HCT116 (cell line): ENCODE results near the gene TEX29. TPM values are rescaled to one million over a fixed set of nuclear protein-coding genes. Genes with fewer than 3 reads are reported as not detected.

Source experiments
- ATAC-seq: fragments of 200-7000 bp; cut with Tn5 transposase; 2 replicates; pipeline ENCODE4 v1.9.1; 2020; ENCODE audit warnings: mild to moderate bottlenecking, moderate library complexity
- BruUV-seq: library from RNA; stranded (reverse); fragments of 400-500 nt; replicated peaks from 2 replicates; lab custom pipeline; 2021; lab: Mats Ljungman, UMichigan
- CTCF ChIA-PET: fragments of 300-600 bp; sonication (Branson Sonifier 250); formaldehyde crosslinking; loops from one replicate; lab custom pipeline; 2021; ENCODE audit warnings: antibody characterized with exemption; lab: Charles Lee
- POLR2A ChIA-PET: fragments of 300-600, 350-600 bp; sonication (Branson Sonifier 250); formaldehyde crosslinking; loops from one replicate; lab custom pipeline; 2021; ENCODE audit warnings: antibody characterized with exemption; lab: Charles Lee
- RAD21 ChIA-PET, 2 experiments: fragments of 300-600 bp; sonication (Branson Sonifier 250); formaldehyde crosslinking; loops; one replicate each; lab custom pipeline; 2023; ENCODE audit warnings: low total read pairs in 2 of 2; ENCODE audit not compliant: uncharacterized antibody in 2 of 2, unreplicated experiment in 2 of 2, low non-redundant PET in 1 of 2; lab: Charles Lee
- DNase-seq: peaks from one replicate; pipeline ENCODE4 v3.0.0-alpha.2; 2010; ENCODE audit warnings: low read depth, low spot score
- H2AFZ ChIP-seq: fragments of 200-600 bp; shearing (Covaris generic), sonication (generic); 2 replicates; pipeline ENCODE4 v1.6.1; 2017; ENCODE audit warnings: low read depth, mixed run types, mixed read lengths, antibody characterized with exemption, low read length; ENCODE audit not compliant: poor library complexity, severe bottlenecking
- H3K27ac ChIP-seq: 2 replicates; pipeline ENCODE4 v1.5.1; 2012; ENCODE audit warnings: low read depth, low read length
- H3K27me3 ChIP-seq: fragments of 200-600 bp; sonication (generic); 2 replicates; pipeline ENCODE4 v1.6.1; 2016; ENCODE audit warnings: mixed run types, low read length, mixed read lengths; ENCODE audit not compliant: insufficient read depth
- H3K36me3 ChIP-seq, 2 experiments: fragments of 200-500 bp in 1 of 2; fragments of 200-600 bp in 1 of 2; sonication (Bioruptor generic) in 1 of 2; sonication (generic) in 1 of 2; 2 replicates each; pipeline versions ENCODE4 v1.5.1 to v1.6.1; 2014 to 2016; ENCODE audit warnings: low read length in 2 of 2, inconsistent platforms in 1 of 2, mixed read lengths in 1 of 2, mixed run types in 1 of 2; ENCODE audit not compliant: insufficient read depth in 2 of 2, control insufficient read depth in 1 of 2
- H3K4me1 ChIP-seq, 2 experiments: fragments of 200-600 bp in 1 of 2; sonication (generic) in 1 of 2; 2 replicates each; pipeline versions ENCODE4 v1.5.1 to v1.6.1; 2012 to 2017; ENCODE audit warnings: low read length in 2 of 2, inconsistent platforms in 1 of 2, mild to moderate bottlenecking in 1 of 2, mixed read lengths in 1 of 2, mixed run types in 1 of 2, moderate library complexity in 1 of 2; ENCODE audit not compliant: insufficient read depth in 2 of 2, control insufficient read depth in 1 of 2
- H3K4me2 ChIP-seq: fragments of 200-600 bp; sonication (generic); 2 replicates; pipeline ENCODE4 v1.6.1; 2017; ENCODE audit warnings: mixed run types, low read length, mixed read lengths
- H3K4me3 ChIP-seq, 2 experiments: fragments of 200-600 bp in 1 of 2; sonication (generic) in 1 of 2; replicated peaks in 1 of 2; 2 replicates each; pipeline ENCODE4 v1.5.1; 2011 to 2016; ENCODE audit warnings: low read length in 2 of 2, control low read depth in 1 of 2, low read depth in 1 of 2, mild to moderate bottlenecking in 1 of 2, mixed read lengths in 1 of 2, mixed run types in 1 of 2
- H3K79me2 ChIP-seq: fragments of 200-600 bp; sonication (generic); 2 replicates; pipeline ENCODE4 v1.6.1; 2017; ENCODE audit warnings: mild to moderate bottlenecking, mixed run types, low read length, moderate library complexity, mixed read lengths; ENCODE audit not compliant: insufficient read depth
- H3K9ac ChIP-seq: fragments of 200-600 bp; sonication (generic); 2 replicates; pipeline ENCODE4 v1.6.1; 2016; ENCODE audit warnings: low read length, mixed read lengths
- H3K9me2 ChIP-seq: fragments of 200-600 bp; sonication (generic), shearing (Covaris generic); 2 replicates; pipeline ENCODE4 v1.6.1; 2017; ENCODE audit warnings: mixed run types, mild to moderate bottlenecking, moderate library complexity; ENCODE audit not compliant: insufficient read depth
- H3K9me3 ChIP-seq, 2 experiments: fragments of 200-500 bp in 1 of 2; fragments of 200-600 bp in 1 of 2; sonication (Bioruptor generic) in 1 of 2; sonication (generic) in 1 of 2; 2 replicates each; pipeline ENCODE4 v1.6.1; 2014 to 2017; ENCODE audit warnings: low read length in 2 of 2, mixed read lengths in 2 of 2, inconsistent platforms in 1 of 2, low read depth in 1 of 2, mild to moderate bottlenecking in 1 of 2, mixed run types in 1 of 2, moderate library complexity in 1 of 2; ENCODE audit not compliant: control insufficient read depth in 1 of 2, insufficient read depth in 1 of 2
- H4K20me1 ChIP-seq: fragments of 200-600 bp; sonication (generic), shearing (Covaris generic); 2 replicates; pipeline ENCODE4 v1.6.1; 2017; ENCODE audit warnings: mixed run types, mild to moderate bottlenecking, moderate library complexity; ENCODE audit not compliant: insufficient read depth
- CBX3 ChIP-seq: IDR thresholded peaks from 2 replicates; pipeline ENCODE4 v1.6.1; 2012; ENCODE audit warnings: low read depth
- CEBPB ChIP-seq: IDR thresholded peaks from 2 replicates; pipeline ENCODE4 v1.6.1; 2012; ENCODE audit warnings: low read depth
- JUND ChIP-seq: IDR thresholded peaks from 2 replicates; pipeline ENCODE4 v1.6.1; 2012
- POLR2A ChIP-seq: IDR thresholded peaks from 2 replicates; pipeline ENCODE4 v1.7.0; 2011; ENCODE audit warnings: borderline replicate concordance; ENCODE audit not compliant: insufficient read depth, insufficient read length; ENCODE audit errors: extremely low read depth
- POLR2AphosphoS5 ChIP-seq: IDR thresholded peaks from 2 replicates; pipeline ENCODE4 v1.6.1; 2011; ENCODE audit warnings: mild to moderate bottlenecking, low read depth, low read length, moderate library complexity
- RAD21 ChIP-seq: IDR thresholded peaks from 2 replicates; pipeline ENCODE4 v1.6.1; 2012; ENCODE audit warnings: low read depth, mild to moderate bottlenecking
- SIN3A ChIP-seq: IDR thresholded peaks from 2 replicates; pipeline ENCODE4 v1.6.1; 2012; ENCODE audit warnings: low read depth
- SP1 ChIP-seq: IDR thresholded peaks from 2 replicates; pipeline ENCODE4 v1.6.1; 2012; ENCODE audit warnings: low read depth
- SRF ChIP-seq: IDR thresholded peaks from 2 replicates; pipeline ENCODE4 v1.6.1; 2012; ENCODE audit warnings: low read depth
- ZFX ChIP-seq: fragments of 450-650 bp; IDR thresholded peaks from 2 replicates; pipeline ENCODE4 v1.6.1; 2017
- intact Hi-C: fragments of 100-400 bp; cut with micrococcal nuclease; formaldehyde crosslinking; loops from 2 replicates; pipeline ENCODE4 v1.10.0; 2022
- total RNA-seq: library from RNA; stranded (reverse); gene quantifications from one replicate; pipeline ENCODE4 v1.2.1, GENCODE V29; 2021; ENCODE audit not compliant: unreplicated experiment
- TF ChIP-seq, protein P1 (sequence below): IDR thresholded peaks from 2 replicates; pipeline ENCODE4 v1.6.1; 2012
- TF ChIP-seq, protein P2 (sequence below): IDR thresholded peaks from 2 replicates; pipeline ENCODE4 v1.6.1; 2012; ENCODE audit warnings: low read depth

Gene TEX29
- total RNA-seq, 1 experiment from 2014 or later: not detected

DNA sequence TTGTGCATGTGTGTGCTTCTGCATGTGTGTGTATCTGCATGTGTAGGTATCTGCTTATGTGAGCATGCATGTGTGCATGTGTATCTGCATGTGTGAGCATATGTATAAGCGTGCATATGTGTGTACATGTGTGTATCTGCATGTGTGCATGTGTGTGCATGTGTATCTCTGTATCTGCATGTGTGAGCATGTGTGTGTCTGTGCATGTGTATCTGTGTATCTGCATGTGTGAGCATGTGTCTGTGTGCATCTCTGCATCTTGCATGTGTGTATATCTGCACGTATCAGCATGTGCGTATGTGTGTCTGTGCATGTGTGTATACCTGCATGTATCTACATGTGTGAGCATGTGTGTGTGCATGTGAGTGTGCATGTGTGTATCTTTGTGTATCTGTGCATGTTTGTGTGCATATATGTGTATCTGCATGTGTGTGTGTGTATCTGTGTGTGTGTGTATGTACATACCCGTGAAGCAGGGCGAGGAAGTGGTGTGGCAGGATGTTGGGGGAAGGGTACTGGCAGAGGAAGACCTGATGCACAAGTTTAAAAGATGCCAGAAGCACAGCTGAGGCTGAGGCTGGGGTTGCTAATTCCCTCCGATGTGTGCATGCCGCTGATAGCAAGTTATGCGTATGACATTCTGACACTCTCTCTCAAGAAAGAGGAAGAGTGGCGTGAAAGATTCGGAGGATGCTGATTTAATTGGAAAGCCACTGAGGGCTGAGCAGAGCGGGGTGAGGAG, 64.2 kb downstream of the TEX29 start:
- DNase-seq (no peak), ATAC-seq (no peak)
- H2AFZ ChIP-seq: no peak overlapping the region
- H3K9me3 ChIP-seq: no peaks in the 10 kb centered on the region
- H3K27ac ChIP-seq: no peak overlapping the region
- no peak overlapping the region for H3K4me3 ChIP-seq
- ChIA-PET RAD21 (no interaction called here), POLR2A (no interaction called here), CTCF (no interaction called here)
- H3K79me2 ChIP-seq: no peaks in the 10 kb centered on the region
- no peaks in the 10 kb centered on the region for H4K20me1 ChIP-seq
- no peaks in the 10 kb centered on the region for H3K9me2 ChIP-seq
- H3K4me1 ChIP-seq: no peaks in the 10 kb centered on the region
- no peaks in the 10 kb centered on the region for H3K27me3 ChIP-seq
- BruUV-seq: no TSS peak
- intact Hi-C loops: no loop called here
- no peak overlapping the region for H3K4me2 ChIP-seq
- H3K9ac ChIP-seq: no peak overlapping the region
- TF ChIP-seq CBX3 (no peak), RAD21 (no peak), SRF (no peak)
- TF ChIP-seq, protein P1, sequence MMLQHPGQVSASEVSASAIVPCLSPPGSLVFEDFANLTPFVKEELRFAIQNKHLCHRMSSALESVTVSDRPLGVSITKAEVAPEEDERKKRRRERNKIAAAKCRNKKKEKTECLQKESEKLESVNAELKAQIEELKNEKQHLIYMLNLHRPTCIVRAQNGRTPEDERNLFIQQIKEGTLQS: no peak
- no peaks in the 10 kb centered on the region for H3K36me3 ChIP-seq

DNA sequence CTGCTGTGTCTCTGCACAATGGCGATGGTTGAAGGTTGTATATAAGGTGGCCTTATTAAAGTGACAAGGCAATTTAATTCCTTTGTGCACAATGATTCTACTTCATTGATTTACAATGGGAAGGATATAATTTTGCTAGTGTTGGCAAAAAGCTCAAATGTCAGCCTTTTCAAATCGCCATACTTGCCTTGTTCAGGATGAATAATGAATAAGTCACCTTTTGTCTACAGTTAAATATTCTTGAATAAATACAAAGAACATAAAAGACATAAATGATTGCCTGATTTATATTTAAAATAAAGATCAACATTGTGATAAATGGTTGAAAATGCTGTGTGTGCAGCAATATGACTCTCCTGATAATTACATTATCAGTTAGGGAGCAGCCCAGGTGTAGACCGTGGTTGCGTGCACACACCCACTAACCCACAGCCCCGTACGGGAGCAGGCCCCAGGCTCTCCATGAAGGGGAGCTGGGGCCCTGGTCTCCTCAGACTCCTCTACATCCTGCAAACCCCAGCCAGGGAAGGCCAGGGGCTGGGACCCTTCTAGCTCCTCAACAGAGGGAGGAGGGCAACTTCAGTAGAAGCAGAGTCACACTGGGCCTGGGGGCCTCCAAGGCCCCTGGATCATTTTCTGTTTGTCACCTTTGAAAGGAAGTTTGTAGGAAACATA, 64.9 kb downstream of the TEX29 start:
- no peaks in the 10 kb centered on the region for H3K79me2 ChIP-seq
- intact Hi-C loops: no loop called here
- H3K4me3 ChIP-seq: no peak overlapping the region
- H3K27ac ChIP-seq: no peak overlapping the region
- H3K9me3 ChIP-seq: no peaks in the 10 kb centered on the region
- H2AFZ ChIP-seq: no peak overlapping the region
- no peak overlapping the region for H3K9ac ChIP-seq
- BruUV-seq: no TSS peak
- H3K36me3 ChIP-seq: no peaks in the 10 kb centered on the region
- CTCF ChIA-PET: no interaction called here
- no peaks in the 10 kb centered on the region for H3K27me3 ChIP-seq
- TF ChIP-seq, protein P2, sequence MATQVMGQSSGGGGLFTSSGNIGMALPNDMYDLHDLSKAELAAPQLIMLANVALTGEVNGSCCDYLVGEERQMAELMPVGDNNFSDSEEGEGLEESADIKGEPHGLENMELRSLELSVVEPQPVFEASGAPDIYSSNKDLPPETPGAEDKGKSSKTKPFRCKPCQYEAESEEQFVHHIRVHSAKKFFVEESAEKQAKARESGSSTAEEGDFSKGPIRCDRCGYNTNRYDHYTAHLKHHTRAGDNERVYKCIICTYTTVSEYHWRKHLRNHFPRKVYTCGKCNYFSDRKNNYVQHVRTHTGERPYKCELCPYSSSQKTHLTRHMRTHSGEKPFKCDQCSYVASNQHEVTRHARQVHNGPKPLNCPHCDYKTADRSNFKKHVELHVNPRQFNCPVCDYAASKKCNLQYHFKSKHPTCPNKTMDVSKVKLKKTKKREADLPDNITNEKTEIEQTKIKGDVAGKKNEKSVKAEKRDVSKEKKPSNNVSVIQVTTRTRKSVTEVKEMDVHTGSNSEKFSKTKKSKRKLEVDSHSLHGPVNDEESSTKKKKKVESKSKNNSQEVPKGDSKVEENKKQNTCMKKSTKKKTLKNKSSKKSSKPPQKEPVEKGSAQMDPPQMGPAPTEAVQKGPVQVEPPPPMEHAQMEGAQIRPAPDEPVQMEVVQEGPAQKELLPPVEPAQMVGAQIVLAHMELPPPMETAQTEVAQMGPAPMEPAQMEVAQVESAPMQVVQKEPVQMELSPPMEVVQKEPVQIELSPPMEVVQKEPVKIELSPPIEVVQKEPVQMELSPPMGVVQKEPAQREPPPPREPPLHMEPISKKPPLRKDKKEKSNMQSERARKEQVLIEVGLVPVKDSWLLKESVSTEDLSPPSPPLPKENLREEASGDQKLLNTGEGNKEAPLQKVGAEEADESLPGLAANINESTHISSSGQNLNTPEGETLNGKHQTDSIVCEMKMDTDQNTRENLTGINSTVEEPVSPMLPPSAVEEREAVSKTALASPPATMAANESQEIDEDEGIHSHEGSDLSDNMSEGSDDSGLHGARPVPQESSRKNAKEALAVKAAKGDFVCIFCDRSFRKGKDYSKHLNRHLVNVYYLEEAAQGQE: no peak
- TF ChIP-seq CEBPB: no peak
- TF ChIP-seq SP1: no peak
- no peak for TF ChIP-seq POLR2AphosphoS5
- no peak for TF ChIP-seq ZFX
- TF ChIP-seq, protein P1: no peak
- TF ChIP-seq JUND: no peak
- no peak for TF ChIP-seq POLR2A
- TF ChIP-seq SIN3A: no peak
- no peak for DNase-seq
- no peaks in the 10 kb centered on the region for H4K20me1 ChIP-seq
- no peak overlapping the region for H3K4me2 ChIP-seq
- H3K4me1 ChIP-seq: no peaks in the 10 kb centered on the region
- POLR2A ChIA-PET: no interaction called here
- H3K9me2 ChIP-seq: no peaks in the 10 kb centered on the region
- RAD21 ChIA-PET: no interaction called here
- ATAC-seq: no peak
